NT2/D1 (cell line): ENCODE data around the gene ANKRD33.

Experiments
- YY1 ChIP-seq: IDR thresholded peaks from 2 replicates; pipeline ENCODE4 v1.6.1; 2011; ENCODE audit not compliant: insufficient read length, insufficient read depth
- ZNF274 ChIP-seq: IDR thresholded peaks from 2 replicates; pipeline ENCODE4 v1.6.1; 2011; ENCODE audit warnings: mild to moderate bottlenecking, low read depth, low read length

DNA sequence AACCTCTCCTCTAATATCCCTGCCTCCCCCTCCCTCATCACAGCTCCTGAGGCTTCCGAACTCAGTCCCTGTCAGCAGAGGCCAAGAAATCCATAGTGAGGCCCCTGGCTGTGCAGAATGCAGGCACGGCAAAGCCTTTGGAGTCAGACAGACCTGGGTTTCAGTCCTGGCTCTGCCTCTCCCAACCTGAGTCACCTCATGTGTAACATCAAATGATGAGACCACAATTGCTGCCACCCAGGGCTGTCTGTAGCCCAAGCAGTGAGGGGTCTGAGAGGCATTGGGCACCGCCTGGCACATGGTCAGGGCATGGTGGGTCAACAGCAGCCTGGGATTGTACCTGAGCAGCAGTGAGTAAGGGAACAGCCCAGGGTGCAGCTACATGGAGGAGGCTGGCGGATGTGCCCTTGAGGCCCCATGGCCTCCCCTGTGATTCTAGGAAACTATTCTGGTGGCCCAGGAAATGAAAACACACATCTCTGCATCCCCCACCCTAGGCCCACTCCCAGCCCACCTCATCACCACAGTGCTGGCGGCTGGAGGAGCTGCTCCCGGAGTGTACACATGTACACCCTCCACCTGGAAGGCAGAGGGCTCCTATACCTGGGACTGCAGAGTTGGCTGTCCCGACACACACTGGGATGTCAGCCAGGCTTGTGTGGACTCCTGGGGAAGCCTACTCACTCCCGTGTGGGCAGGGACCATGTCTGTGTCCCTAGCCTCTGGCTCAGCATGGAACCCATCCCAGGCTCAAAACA, 7.7 kb downstream of the ANKRD33 start:
- no peak for TF ChIP-seq ZNF274
- no peak for TF ChIP-seq YY1
